Naive thymus-derived CD4-positive, alpha-beta T cell (primary cell): Measurements from ENCODE around the gene SH2D3C. TPM values are rescaled to one million over a fixed set of nuclear protein-coding genes. Genes with fewer than 3 reads are reported as not detected.

Source experiments
- ATAC-seq: fragments of 150-1000 bp; cut with Tn5 transposase; 2 replicates; pipeline ENCODE4 v1.10.0; 2021; ENCODE audit warnings: mild to moderate bottlenecking, moderate library complexity
- CTCF ChIA-PET: fragments of 350-600 bp; sonication (Branson Sonifier 250); formaldehyde crosslinking; loops from one replicate; lab custom pipeline; 2021; ENCODE audit warnings: antibody characterized with exemption; lab: Charles Lee
- POLR2A ChIA-PET: fragments of 350-600 bp; sonication (Branson Sonifier 250); formaldehyde crosslinking; loops from one replicate; lab custom pipeline; 2021; ENCODE audit warnings: antibody characterized with exemption, inconsistent platforms; lab: Charles Lee
- DNase-seq, 9 donors: peaks; one replicate each; pipeline versions ENCODE4 v3.0.0 to v3.0.0-alpha.2; 2020 to 2022; ENCODE audit warnings: mixed read lengths in 1 of 9
- H3K27ac ChIP-seq: one replicate; pipeline ENCODE4 v1.7.0; 2013; ENCODE audit warnings: mild to moderate bottlenecking, low read depth, low read length, moderate library complexity
- H3K27me3 ChIP-seq, 2 donors: one replicate each; pipeline ENCODE4 v1.7.0; 2013; ENCODE audit warnings: low read length in 2 of 2, mild to moderate bottlenecking in 2 of 2, moderate library complexity in 2 of 2; ENCODE audit not compliant: control insufficient read depth in 2 of 2, insufficient read depth in 2 of 2
- H3K36me3 ChIP-seq, 3 experiments: 1 replicate in 2 of 3; 2 replicates in 1 of 3; pipeline ENCODE4 v1.7.0; 2013; ENCODE audit warnings: low read length in 3 of 3, mild to moderate bottlenecking in 3 of 3, moderate library complexity in 1 of 3; ENCODE audit not compliant: insufficient read depth in 3 of 3, control insufficient read depth in 2 of 3
- H3K4me1 ChIP-seq, 2 donors: one replicate each; pipeline ENCODE4 v1.7.0; 2013; ENCODE audit warnings: low read length in 2 of 2, mild to moderate bottlenecking in 2 of 2, moderate library complexity in 1 of 2; ENCODE audit not compliant: control insufficient read depth in 2 of 2, insufficient read depth in 2 of 2
- H3K4me3 ChIP-seq: 2 replicates; pipeline ENCODE4 v1.7.0; 2013; ENCODE audit warnings: mild to moderate bottlenecking, low read length
- H3K9me3 ChIP-seq, 3 experiments: 1 replicate in 2 of 3; 2 replicates in 1 of 3; pipeline ENCODE4 v1.7.0; 2013; ENCODE audit warnings: low read length in 3 of 3; ENCODE audit not compliant: control insufficient read depth in 2 of 3
- H3K27ac Mint-ChIP-seq, 9 donors: one replicate each; pipeline ENCODE4 v1.8.0; 2020 to 2022; ENCODE audit warnings: mixed read lengths in 9 of 9, mild to moderate bottlenecking in 8 of 9, moderate library complexity in 5 of 9, inconsistent platforms in 2 of 9
- H3K27me3 Mint-ChIP-seq, 5 donors: one replicate each; pipeline ENCODE4 v1.8.0; 2021 to 2022; ENCODE audit warnings: mixed read lengths in 5 of 5, mild to moderate bottlenecking in 1 of 5
- H3K36me3 Mint-ChIP-seq, 5 donors: one replicate each; pipeline ENCODE4 v1.8.0; 2020 to 2022; ENCODE audit warnings: mixed read lengths in 5 of 5, mild to moderate bottlenecking in 3 of 5, inconsistent platforms in 1 of 5
- H3K4me1 Mint-ChIP-seq, 7 donors: one replicate each; pipeline ENCODE4 v1.8.0; 2020 to 2022; ENCODE audit warnings: mixed read lengths in 7 of 7, mild to moderate bottlenecking in 3 of 7, inconsistent platforms in 1 of 7
- H3K4me3 Mint-ChIP-seq, 10 donors: one replicate each; pipeline ENCODE4 v1.8.0; 2020 to 2022; ENCODE audit warnings: mild to moderate bottlenecking in 10 of 10, mixed read lengths in 10 of 10, moderate library complexity in 6 of 10, inconsistent platforms in 2 of 10
- H3K9me3 Mint-ChIP-seq, 11 donors: one replicate each; pipeline ENCODE4 v1.8.0; 2020 to 2022; ENCODE audit warnings: mixed read lengths in 11 of 11, mild to moderate bottlenecking in 4 of 11, inconsistent platforms in 1 of 11, moderate library complexity in 1 of 11
- intact Hi-C, 2 donors: fragments of 100-400 bp; cut with micrococcal nuclease; formaldehyde crosslinking; loops; one replicate each; pipeline ENCODE4 v1.15.1; 2023
- polyA plus RNA-seq, 2 donors: library from polyadenylated mRNA; unstranded; fragments of 300-500 nt; fragmentation: Illumina TruSeq; gene quantifications; one replicate each; pipeline ENCODE4 v1.2.3, GENCODE V29; 2021
- total RNA-seq, 6 experiments: library from RNA in 5 of 6; stranded (reverse) in 5 of 6; gene quantifications; 1 replicate in 5 of 6; 2 replicates in 1 of 6; pipeline ENCODE4 v1.2.3 and lab custom pipeline; 2021 to 2026

SH2D3C gene
- total and polyA plus RNA-seq, 7 experiments from 2014 or later, result 20.9 to 72.9 (median 51.9) TPM

GRCh38 chr9:127705577-127706379 is 72.7 kb downstream of the SH2D3C start:
- ATAC-seq (no peak), DNase-seq (no peak)
- H3K4me3 Mint-ChIP-seq, result no peak overlapping the region
- Histone ChIP-seq H3K27me3 (no peaks in the 10 kb centered on the region), H3K27ac (no peak overlapping the region), H3K36me3 (no peaks in the 10 kb centered on the region), H3K4me3 (no peak overlapping the region), H3K9me3 (peaks cover 0 to 4% (median 0%) of the 10 kb centered on the region in 3 experiments), H3K4me1 (peaks cover 0 to 9% of the 10 kb centered on the region in 2 donors)
- H3K4me1 Mint-ChIP-seq, result peaks cover 6 to 20% (median 12%) of the 10 kb centered on the region in 7 donors
- POLR2A ChIA-PET, result no interaction called here
- intact Hi-C loops, result no loop called here
- H3K9me3 Mint-ChIP-seq, result peaks cover 0 to 2% (median 0%) of the 10 kb centered on the region in 11 donors
- H3K27me3 Mint-ChIP-seq, result no peaks in the 10 kb centered on the region
- H3K36me3 Mint-ChIP-seq, result peaks cover 0 to 7% (median 0%) of the 10 kb centered on the region in 5 donors
- no peak overlapping the region for H3K27ac Mint-ChIP-seq
- CTCF ChIA-PET, result interaction anchor here (0.6 to 1.0 kb wide), 2 partner anchors 29 to 114 kb away, joined by 3 read pairs; partner anchors contain the start of gene TOR2A

GRCh38 chr9:127703289-127703946 is 75.0 kb downstream of the SH2D3C start:
- Mint-ChIP-seq H3K27me3 (no peaks in the 10 kb centered on the region), H3K36me3 (peaks cover 0 to under 1% (median 0%) of the 10 kb centered on the region in 5 donors), H3K9me3 (no peaks in the 10 kb centered on the region), H3K27ac (no peak overlapping the region), H3K4me1 (peaks cover 0 to 27% (median 18%) of the 10 kb centered on the region in 7 donors), H3K4me3 (peak overlapping the region in 1 of 10 donors; percentile 21)
- ChIA-PET CTCF (no interaction called here), POLR2A (no interaction called here)
- Histone ChIP-seq H3K4me3 (no peak overlapping the region), H3K9me3 (no peaks in the 10 kb centered on the region), H3K27me3 (no peaks in the 10 kb centered on the region), H3K36me3 (no peaks in the 10 kb centered on the region), H3K27ac (no peak overlapping the region), H3K4me1 (peaks cover 7 to 12% of the 10 kb centered on the region in 2 donors)
- ATAC-seq, result no peak
- DNase-seq, result no peak
- intact Hi-C loops, result no loop called here

- POLR2A ChIA-PET, result interaction anchor here (1.1 kb wide), 1 partner anchor 15 kb away, joined by 5 read pairs; the partner anchor contains the start of genes PTRH1 and TTC16
- peak overlapping the region in 1 of 9 donors; percentile 24 for H3K27ac Mint-ChIP-seq
- Histone ChIP-seq H3K36me3 (no peaks in the 10 kb centered on the region), H3K27ac (no peak overlapping the region), H3K4me3 (no peak overlapping the region), H3K4me1 (peaks cover 6 to 7% of the 10 kb centered on the region in 2 donors), H3K9me3 (no peaks in the 10 kb centered on the region), H3K27me3 (no peaks in the 10 kb centered on the region)
- CTCF ChIA-PET, result interaction anchor here (0.6 kb wide), 1 partner anchor 94 kb away, joined by 5 read pairs; no protein-coding TSS in a partner anchor
- no peaks in the 10 kb centered on the region for H3K36me3 Mint-ChIP-seq
- DNase-seq (no peak), ATAC-seq (no peak)
- H3K4me3 Mint-ChIP-seq, result peak overlapping the region in 7 of 10 donors; percentile 41 to 87 (median 83)
- no peaks in the 10 kb centered on the region for H3K9me3 Mint-ChIP-seq
- peaks cover 0 to 2% (median 0%) of the 10 kb centered on the region in 5 donors for H3K27me3 Mint-ChIP-seq
- intact Hi-C loops, result no loop called here
- H3K4me1 Mint-ChIP-seq, result peaks cover 0 to 13% (median 12%) of the 10 kb centered on the region in 7 donors
Observed at GRCh38 chr9:127700594-127701255, 77.7 kb downstream of the SH2D3C start.

GRCh38 chr9:127700140-127700539 is 78.3 kb downstream of the SH2D3C start:
- no peak overlapping the region for H3K4me3 ChIP-seq
- intact Hi-C loops, result no loop called here
- Mint-ChIP-seq H3K9me3 (no peaks in the 10 kb centered on the region), H3K27me3 (peaks cover 0 to 2% (median 0%) of the 10 kb centered on the region in 5 donors), H3K27ac (peak overlapping the region in 3 of 9 donors; percentile 24 to 91 (median 87)), H3K36me3 (no peaks in the 10 kb centered on the region), H3K4me1 (peaks cover 1 to 13% (median 12%) of the 10 kb centered on the region in 7 donors), H3K4me3 (peak overlapping the region; percentile 17 to 87 (median 78))
- H3K27me3 ChIP-seq, result no peaks in the 10 kb centered on the region
- peaks cover 6 to 7% of the 10 kb centered on the region in 2 donors for H3K4me1 ChIP-seq
- no peaks in the 10 kb centered on the region for H3K9me3 ChIP-seq
- DNase-seq (no peak), ATAC-seq (no peak)
- ChIA-PET POLR2A (interaction anchor here (1.1 kb wide), 1 partner anchor 16 kb away, joined by 5 read pairs; the partner anchor contains the start of genes PTRH1 and TTC16), CTCF (interaction anchor here (0.6 kb wide), 1 partner anchor 93 kb away, joined by 5 read pairs; no protein-coding TSS in a partner anchor)
- no peak overlapping the region for H3K27ac ChIP-seq
- no peaks in the 10 kb centered on the region for H3K36me3 ChIP-seq

- H3K27me3 Mint-ChIP-seq, result peaks cover 0 to 2% (median 0%) of the 10 kb centered on the region in 5 donors
- H3K36me3 Mint-ChIP-seq, result no peaks in the 10 kb centered on the region
- ATAC-seq (peak; percentile 99), DNase-seq (peak; percentile 63 to 81 (median 78))
- no peaks in the 10 kb centered on the region for H3K36me3 ChIP-seq
- H3K4me3 ChIP-seq, result peak overlapping the region; percentile 62
- H3K4me1 Mint-ChIP-seq, result peaks cover 5 to 13% (median 12%) of the 10 kb centered on the region in 7 donors
- peak overlapping the region; percentile 73 to 87 (median 84) for H3K4me3 Mint-ChIP-seq
- POLR2A ChIA-PET, result interaction anchor here (0.5 kb wide), 1 partner anchor 93 kb away, joined by 5 read pairs; no protein-coding TSS in a partner anchor
- H3K27ac ChIP-seq, result peak overlapping the region; percentile 26
- H3K9me3 Mint-ChIP-seq, result no peaks in the 10 kb centered on the region
- peak overlapping the region; percentile 10 to 91 (median 77) for H3K27ac Mint-ChIP-seq
- intact Hi-C loops, result loop anchor here (1.0 to 2.0 kb wide), 3 partner anchors 16 to 86 kb away; partner anchors contain the start of genes PTRH1 (in 2 of the 2) and STXBP1 (in 1 of the 2)
- CTCF ChIA-PET, result no interaction called here
- peaks cover 6 to 7% of the 10 kb centered on the region in 2 donors for H3K4me1 ChIP-seq
- no peaks in the 10 kb centered on the region for H3K9me3 ChIP-seq
- H3K27me3 ChIP-seq, result no peaks in the 10 kb centered on the region
Observed at GRCh38 chr9:127698985-127699670, 79.3 kb downstream of the SH2D3C start.
